Memory B cell (primary cell): ENCODE measurements around the gene KRT31.
"Not testable (repeated sequence)": the region's sequence is repeated elsewhere in the genome, so short reads cannot be mapped to it uniquely, and the experiment has no call there.

ENCODE experiments used
- ATAC-seq: fragments of 150-1000 bp; cut with Tn5 transposase; 2 replicates; pipeline ENCODE4 v1.10.0; 2021; ENCODE audit warnings: low read depth, mild to moderate bottlenecking, moderate library complexity
- DNase-seq, 2 donors: peaks; one replicate each; pipeline ENCODE4 v3.0.0; 2022; ENCODE audit warnings: low spot score in 2 of 2
- H3K27ac Mint-ChIP-seq: one replicate; pipeline ENCODE4 v1.8.0; 2022; ENCODE audit warnings: mild to moderate bottlenecking, moderate library complexity, mixed read lengths
- H3K27me3 Mint-ChIP-seq: one replicate; pipeline ENCODE4 v1.8.0; 2022; ENCODE audit warnings: mixed read lengths
- H3K36me3 Mint-ChIP-seq: one replicate; pipeline ENCODE4 v1.8.0; 2022; ENCODE audit warnings: mild to moderate bottlenecking, mixed read lengths
- H3K4me1 Mint-ChIP-seq: one replicate; pipeline ENCODE4 v1.8.0; 2022; ENCODE audit warnings: mixed read lengths
- H3K4me3 Mint-ChIP-seq: one replicate; pipeline ENCODE4 v1.8.0; 2022; ENCODE audit warnings: mild to moderate bottlenecking, moderate library complexity, mixed read lengths
- H3K9me3 Mint-ChIP-seq: one replicate; pipeline ENCODE4 v1.8.0; 2022; ENCODE audit warnings: mixed read lengths

Gene KRT31

DNA sequence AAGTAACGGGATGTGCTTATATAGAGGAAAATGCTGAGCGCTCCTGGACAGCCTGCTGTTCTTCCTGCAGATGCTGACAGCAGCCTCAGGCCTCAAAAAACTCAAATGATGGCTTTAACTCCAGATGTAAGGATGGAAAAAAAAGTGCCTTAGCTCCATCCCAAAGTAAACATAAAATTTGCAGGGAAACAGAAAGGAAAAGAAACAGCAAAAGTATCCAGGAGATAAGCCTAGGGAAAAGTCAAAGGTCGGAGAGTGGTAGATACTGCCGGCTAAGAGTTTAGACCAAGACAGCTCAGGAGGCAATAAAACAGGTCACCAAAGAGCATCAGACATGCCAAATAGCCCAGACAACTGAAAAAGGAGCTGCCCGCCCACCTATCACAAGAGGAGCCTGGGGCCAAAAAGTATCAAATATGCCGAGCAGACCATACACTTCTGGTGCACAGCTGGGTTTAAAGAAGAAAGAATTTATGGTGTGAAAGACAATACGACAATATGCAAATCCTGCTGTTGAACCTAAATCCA is 6.9 kb downstream of the KRT31 start:
- no peaks in the 10 kb centered on the region for H3K36me3 Mint-ChIP-seq
- peaks cover 5% of the 10 kb centered on the region for H3K9me3 Mint-ChIP-seq
- no peaks in the 10 kb centered on the region for H3K4me1 Mint-ChIP-seq
- no peak for DNase-seq
- H3K27ac Mint-ChIP-seq: no peak overlapping the region
- H3K27me3 Mint-ChIP-seq: peaks cover 12% of the 10 kb centered on the region
- ATAC-seq: no peak
- no peak overlapping the region for H3K4me3 Mint-ChIP-seq

DNA sequence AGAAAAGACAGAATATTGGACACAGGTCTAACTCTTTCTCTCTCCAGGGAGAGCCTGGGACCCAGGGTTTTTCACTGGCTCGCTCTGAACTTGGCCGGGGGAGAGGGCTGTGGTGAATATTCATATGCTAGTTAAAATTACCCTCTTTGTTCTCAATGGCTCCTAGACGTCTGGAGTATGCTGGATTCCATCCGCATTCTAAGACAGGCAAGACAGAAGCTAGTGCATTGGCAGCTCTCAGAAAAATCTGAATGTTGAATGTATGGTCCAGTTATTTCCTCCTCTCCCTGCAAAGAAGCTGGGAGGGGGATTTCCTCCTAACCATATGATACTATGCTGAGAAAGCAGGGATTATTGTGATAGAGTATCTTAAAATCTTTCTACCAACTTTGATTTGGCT is 9.7 kb downstream of the KRT31 start:
- Mint-ChIP-seq H3K36me3 (peaks cover 2% of the 10 kb centered on the region), H3K9me3 (peaks cover 10% of the 10 kb centered on the region), H3K27me3 (peaks cover 10% of the 10 kb centered on the region), H3K4me3 (no peak overlapping the region), H3K4me1 (no peaks in the 10 kb centered on the region), H3K27ac (no peak overlapping the region)
- ATAC-seq (no peak), DNase-seq (no peak)

- ATAC-seq (no peak), DNase-seq (no peak)
- H3K4me1 Mint-ChIP-seq: no peaks in the 10 kb centered on the region
- peaks cover 10% of the 10 kb centered on the region for H3K27me3 Mint-ChIP-seq
- H3K36me3 Mint-ChIP-seq: peaks cover 2% of the 10 kb centered on the region
- no peak overlapping the region for H3K27ac Mint-ChIP-seq
- H3K4me3 Mint-ChIP-seq: no peak overlapping the region
- H3K9me3 Mint-ChIP-seq: peaks cover 10% of the 10 kb centered on the region
Measured at GRCh38 chr17:41386227-41386626, 11.2 kb downstream of the KRT31 start.

GRCh38 chr17:41383690-41384089 is 13.7 kb downstream of the KRT31 start:
- ATAC-seq (no peak), DNase-seq (no peak)
- Mint-ChIP-seq H3K9me3 (peaks cover 10% of the 10 kb centered on the region), H3K4me3 (no peak overlapping the region), H3K27ac (no peak overlapping the region), H3K36me3 (peaks cover 2% of the 10 kb centered on the region), H3K27me3 (peaks cover 12% of the 10 kb centered on the region), H3K4me1 (no peaks in the 10 kb centered on the region)

GRCh38 chr17:41382394-41382793 is 15.0 kb downstream of the KRT31 start:
- DNase-seq: no peak
- H3K4me1 Mint-ChIP-seq: no peaks in the 10 kb centered on the region
- H3K9me3 Mint-ChIP-seq: peaks cover 10% of the 10 kb centered on the region
- ATAC-seq: no peak
- no peak overlapping the region for H3K4me3 Mint-ChIP-seq
- H3K36me3 Mint-ChIP-seq: peaks cover 2% of the 10 kb centered on the region
- H3K27me3 Mint-ChIP-seq: peaks cover 14% of the 10 kb centered on the region
- H3K27ac Mint-ChIP-seq: no peak overlapping the region

DNA sequence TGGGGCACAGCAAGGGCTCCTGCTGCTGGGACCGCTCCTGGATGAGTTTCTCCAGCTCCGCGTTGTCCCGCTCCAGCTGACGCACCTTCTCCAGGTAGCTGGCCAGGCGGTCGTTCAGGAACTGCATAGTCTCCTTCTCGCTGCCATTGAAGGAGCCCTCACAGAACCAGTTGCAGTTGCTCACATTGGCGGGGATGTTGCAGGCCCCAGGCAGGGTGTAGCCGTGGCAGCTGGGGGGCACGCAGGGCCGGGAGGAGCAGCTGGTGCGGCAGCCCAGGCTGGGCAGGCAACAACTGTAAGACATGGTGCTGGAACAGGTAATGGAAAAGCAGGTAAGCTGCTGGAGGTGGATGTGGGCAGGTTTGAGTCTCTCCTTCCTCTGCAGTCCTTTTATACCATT is 15.5 kb downstream of the KRT31 start, which contains the start of gene KRT34:
Gene KRT34 (minus strand): TSS at position 364 of the 400 bp plus-strand sequence. CDS start 60 bp downstream, at position 304.
- ATAC-seq, H3K27ac Mint-ChIP-seq, H3K4me1 Mint-ChIP-seq, H3K36me3 Mint-ChIP-seq, H3K4me3 Mint-ChIP-seq, DNase-seq: not testable (repeated sequence)
- Mint-ChIP-seq H3K27me3 (peaks cover 14% of the 10 kb centered on the region), H3K9me3 (peaks cover 10% of the 10 kb centered on the region)

DNA sequence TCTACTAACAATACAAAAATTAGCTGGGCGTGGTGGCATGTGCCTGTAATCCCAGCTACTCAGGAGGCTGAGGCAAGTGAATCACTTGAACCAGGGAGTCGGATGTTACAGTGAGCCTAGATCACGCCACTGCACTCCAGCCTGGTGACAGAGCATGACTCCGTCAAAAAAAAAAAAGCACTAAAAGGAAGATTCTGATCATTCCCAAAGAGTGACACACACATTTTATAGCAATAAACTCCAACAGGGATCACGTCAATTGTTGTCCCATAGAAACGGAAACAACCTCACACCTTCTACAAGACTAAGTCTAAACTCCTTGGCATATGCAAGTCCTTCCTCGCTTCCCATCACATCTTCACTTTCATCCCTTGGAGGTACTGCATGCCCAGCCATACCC is 17.3 kb downstream of the KRT31 start:
- H3K36me3 Mint-ChIP-seq, H3K4me1 Mint-ChIP-seq, H3K4me3 Mint-ChIP-seq, H3K9me3 Mint-ChIP-seq, DNase-seq, ATAC-seq, H3K27ac Mint-ChIP-seq: not testable (repeated sequence)
- H3K27me3 Mint-ChIP-seq: peaks cover 24% of the 10 kb centered on the region

DNA sequence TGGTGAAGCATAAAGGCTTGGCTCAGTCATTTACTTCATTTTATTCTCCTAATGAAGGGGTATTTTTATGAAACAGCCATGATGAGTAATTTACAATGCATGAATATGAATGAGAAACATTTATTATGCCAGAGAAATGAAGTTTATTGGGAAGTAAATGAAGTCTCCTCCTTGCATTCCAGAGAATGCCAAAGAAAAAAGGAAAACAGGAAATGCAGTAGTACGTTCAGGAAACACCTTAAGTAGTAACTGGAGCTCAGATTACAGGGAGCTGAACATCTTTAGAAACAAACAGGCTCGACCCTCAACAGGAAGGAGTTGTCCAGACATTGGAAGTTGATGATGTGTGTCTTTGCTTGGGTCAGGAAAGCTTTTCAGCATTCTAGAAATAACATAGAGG is 19.9 kb downstream of the KRT31 start:
- Mint-ChIP-seq H3K4me1 (no peaks in the 10 kb centered on the region), H3K27me3 (peaks cover 24% of the 10 kb centered on the region), H3K27ac (no peak overlapping the region), H3K9me3 (peaks cover 5% of the 10 kb centered on the region), H3K4me3 (no peak overlapping the region), H3K36me3 (no peaks in the 10 kb centered on the region)
- DNase-seq (no peak), ATAC-seq (no peak)

GRCh38 chr17:41369713-41370112 is 27.7 kb downstream of the KRT31 start, which contains the start of gene KRT33B:
TSS of gene KRT33B (minus strand) at chr17:41369813. CDS start at chr17:41369750, 63 bp downstream.
- peaks cover 5% of the 10 kb centered on the region for H3K9me3 Mint-ChIP-seq
- no peak within 1 kb of the TSS for H3K4me3 Mint-ChIP-seq
- no peak within 1 kb of the TSS for H3K27ac Mint-ChIP-seq
- peaks cover 10% of the 10 kb centered on the region for H3K27me3 Mint-ChIP-seq
- ATAC-seq (no peak), DNase-seq (no peak)
- peaks cover 2% of the 10 kb centered on the region for H3K4me1 Mint-ChIP-seq
- no peaks in the 10 kb centered on the region for H3K36me3 Mint-ChIP-seq

- Mint-ChIP-seq H3K4me1 (peaks cover 2% of the 10 kb centered on the region), H3K27me3 (peaks cover 5% of the 10 kb centered on the region), H3K27ac (no peak overlapping the region), H3K4me3 (no peak overlapping the region), H3K36me3 (no peaks in the 10 kb centered on the region), H3K9me3 (no peaks in the 10 kb centered on the region)
- no peak for ATAC-seq
- DNase-seq: no peak
Measured at GRCh38 chr17:41369023-41369422, 28.4 kb downstream of the KRT31 start.

GRCh38 chr17:41367426-41368075 is 29.9 kb downstream of the KRT31 start:
- ATAC-seq: no peak
- DNase-seq: no peak
- Mint-ChIP-seq H3K4me1 (peaks cover 2% of the 10 kb centered on the region), H3K36me3 (no peaks in the 10 kb centered on the region), H3K27ac (no peak overlapping the region), H3K4me3 (no peak overlapping the region), H3K27me3 (peaks cover 4% of the 10 kb centered on the region), H3K9me3 (no peaks in the 10 kb centered on the region)

- Mint-ChIP-seq H3K9me3 (no peaks in the 10 kb centered on the region), H3K4me3 (no peak overlapping the region), H3K4me1 (peaks cover 2% of the 10 kb centered on the region), H3K27me3 (peaks cover 6% of the 10 kb centered on the region), H3K36me3 (no peaks in the 10 kb centered on the region), H3K27ac (no peak overlapping the region)
- ATAC-seq (no peak), DNase-seq (no peak)
Measured at GRCh38 chr17:41366070-41366469, 31.3 kb downstream of the KRT31 start.

DNA sequence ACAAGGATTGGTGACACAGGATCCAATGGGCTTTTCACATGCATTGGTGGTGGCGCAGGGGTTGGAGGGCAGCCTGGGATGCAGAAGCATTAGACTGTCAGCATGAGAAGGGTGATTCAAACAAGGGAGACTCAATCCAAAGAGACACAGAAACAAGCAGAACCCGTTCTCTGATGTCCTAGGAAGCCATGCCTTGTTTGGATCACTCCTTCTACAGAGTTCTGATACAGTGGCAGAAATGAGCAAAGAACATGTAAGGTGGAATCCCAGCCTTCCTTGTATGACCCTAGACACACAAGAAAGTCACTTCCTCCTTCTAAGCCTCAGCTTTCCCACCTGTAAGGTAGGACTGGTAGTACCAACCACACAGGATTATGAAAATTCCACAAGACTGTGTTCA is 33.5 kb downstream of the KRT31 start:
- DNase-seq (no peak), ATAC-seq (no peak)
- no peak overlapping the region for H3K4me3 Mint-ChIP-seq
- H3K27me3 Mint-ChIP-seq: peaks cover 6% of the 10 kb centered on the region
- H3K4me1 Mint-ChIP-seq: peaks cover 2% of the 10 kb centered on the region
- no peaks in the 10 kb centered on the region for H3K36me3 Mint-ChIP-seq
- H3K27ac Mint-ChIP-seq: no peak overlapping the region
- peaks cover 1% of the 10 kb centered on the region for H3K9me3 Mint-ChIP-seq

DNA sequence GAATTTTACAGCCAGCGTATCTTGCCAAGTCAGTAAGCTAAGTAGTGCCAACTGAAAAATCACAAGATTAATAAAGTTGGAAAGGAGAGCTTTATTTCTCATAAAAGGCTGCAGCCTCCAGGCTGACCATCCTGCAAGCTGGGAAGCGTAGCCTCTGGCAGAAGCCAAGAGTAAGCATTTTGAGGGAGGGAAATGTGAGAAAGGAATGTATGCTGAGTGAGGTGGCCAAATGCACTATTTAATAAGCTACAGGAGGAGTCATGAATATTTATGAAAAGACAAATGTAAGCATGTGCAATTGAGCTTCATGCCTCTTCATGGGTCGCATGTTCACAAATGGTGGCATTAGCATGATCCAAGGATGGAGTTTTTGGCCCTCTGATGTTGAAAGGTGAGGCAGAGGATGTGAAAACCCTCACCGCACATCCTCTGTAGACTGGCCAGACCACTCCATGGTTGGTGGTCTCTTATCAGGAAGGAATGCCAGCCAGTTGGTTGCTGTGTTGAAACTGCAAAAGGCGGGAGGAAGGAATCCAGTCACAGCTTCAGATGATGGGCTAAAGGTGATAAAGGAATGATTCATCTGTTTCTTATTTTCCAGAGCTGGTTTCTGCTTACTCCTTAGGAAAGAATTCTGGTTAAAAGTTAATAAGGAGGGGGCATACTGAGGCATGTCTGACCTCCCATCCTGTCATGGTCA is 37.0 kb downstream of the KRT31 start:
- ATAC-seq (no peak), DNase-seq (no peak)
- Mint-ChIP-seq H3K4me1 (no peaks in the 10 kb centered on the region), H3K36me3 (no peaks in the 10 kb centered on the region), H3K4me3 (no peak overlapping the region), H3K27ac (no peak overlapping the region), H3K9me3 (peaks cover 2% of the 10 kb centered on the region), H3K27me3 (peaks cover 9% of the 10 kb centered on the region)
